WTC11 (cell line): Measurements from ENCODE around the gene LCT. TPM values are rescaled to one million over a fixed set of nuclear protein-coding genes. Genes with fewer than 3 reads are reported as not detected.

Experiments
- ATAC-seq: fragments of 200-7000 bp; cut with Tn5 transposase; 2 replicates; pipeline ENCODE4 v1.10.0; 2021; ENCODE audit warnings: mild to moderate bottlenecking, moderate library complexity
- CTCF ChIA-PET: fragments of 300-600 bp; sonication (Branson Sonifier 250); formaldehyde crosslinking; loops from one replicate; lab custom pipeline; 2021; ENCODE audit warnings: antibody characterized with exemption; lab: Charles Lee
- POLR2A ChIA-PET: fragments of 350-600 bp; sonication (Branson Sonifier 250); formaldehyde crosslinking; loops from one replicate; lab custom pipeline; 2021; ENCODE audit warnings: antibody characterized with exemption; lab: Charles Lee
- DNase-seq: peaks from one replicate; pipeline ENCODE4 v3.0.0; 2021; ENCODE audit warnings: low spot score
- H3K27ac Mint-ChIP-seq: 2 replicates; pipeline ENCODE4 v1.8.0; 2021; ENCODE audit warnings: mixed read lengths
- H3K27me3 Mint-ChIP-seq: 2 replicates; pipeline ENCODE4 v1.8.0; 2021; ENCODE audit warnings: low read depth, mild to moderate bottlenecking, moderate library complexity, mixed read lengths
- H3K36me3 Mint-ChIP-seq: 2 replicates; pipeline ENCODE4 v1.8.0; 2021; ENCODE audit warnings: mixed read lengths
- H3K4me1 Mint-ChIP-seq: 2 replicates; pipeline ENCODE4 v1.8.0; 2022; ENCODE audit warnings: mixed read lengths
- H3K4me3 Mint-ChIP-seq: 2 replicates; pipeline ENCODE4 v1.8.0; 2021; ENCODE audit warnings: mild to moderate bottlenecking, moderate library complexity, mixed read lengths
- H3K9me3 Mint-ChIP-seq: 2 replicates; pipeline ENCODE4 v1.8.0; 2021; ENCODE audit warnings: mixed read lengths
- ATF6 ChIP-seq: sonication (generic); formaldehyde crosslinking; IDR thresholded peaks from 2 replicates; pipeline ENCODE4 v1.8.1; 2023; ENCODE audit warnings: mild to moderate bottlenecking, missing genetic modification reagents
- ELF4 ChIP-seq: sonication (generic); formaldehyde crosslinking; IDR thresholded peaks from 2 replicates; pipeline ENCODE4 v1.8.1; 2022; ENCODE audit warnings: low read depth, mild to moderate bottlenecking, moderate library complexity, missing genetic modification reagents
- EMX1 ChIP-seq: fragments of 250-450 bp; sonication (Bioruptor Pico); IDR thresholded peaks from 2 replicates; pipeline ENCODE4 v1.8.0; 2021; ENCODE audit warnings: mild to moderate bottlenecking
- ERG ChIP-seq: fragments of 250-450 bp; sonication (Bioruptor Pico); IDR thresholded peaks from 2 replicates; pipeline ENCODE4 v1.8.0; 2021; ENCODE audit warnings: mild to moderate bottlenecking
- ETV6 ChIP-seq: sonication (generic); formaldehyde crosslinking; IDR thresholded peaks from 2 replicates; pipeline ENCODE4 v1.8.1; 2022; ENCODE audit warnings: mild to moderate bottlenecking, missing genetic modification reagents
- FOXK1 ChIP-seq: sonication (generic); formaldehyde crosslinking; IDR thresholded peaks from 2 replicates; pipeline ENCODE4 v1.8.0; 2022; ENCODE audit warnings: mild to moderate bottlenecking, moderate library complexity, missing genetic modification reagents
- FOXP1 ChIP-seq: sonication (generic); formaldehyde crosslinking; IDR thresholded peaks from 2 replicates; pipeline ENCODE4 v1.8.0; 2022; ENCODE audit warnings: missing genetic modification reagents, mild to moderate bottlenecking, moderate library complexity, borderline replicate concordance
- HMGA2 ChIP-seq: fragments of 250-450 bp; sonication (Bioruptor Pico); IDR thresholded peaks from 2 replicates; pipeline ENCODE4 v1.4.0; 2021; ENCODE audit warnings: mild to moderate bottlenecking, moderate library complexity
- JAZF1 ChIP-seq: fragments of 250-450 bp; sonication (Bioruptor Pico); IDR thresholded peaks from 2 replicates; pipeline ENCODE4 v1.9.0; 2021; ENCODE audit warnings: moderate library complexity, mild to moderate bottlenecking, inconsistent platforms
- MXD4 ChIP-seq: fragments of 250-450 bp; sonication (Bioruptor Pico); IDR thresholded peaks from 2 replicates; pipeline ENCODE4 v1.8.0; 2021; ENCODE audit warnings: mild to moderate bottlenecking, moderate library complexity, borderline replicate concordance
- NFATC4 ChIP-seq: fragments of 250-450 bp; sonication (Bioruptor Pico); IDR thresholded peaks from 2 replicates; pipeline ENCODE4 v1.9.0; 2021; ENCODE audit warnings: mild to moderate bottlenecking
- NFE2L1 ChIP-seq: sonication (generic); formaldehyde crosslinking; IDR thresholded peaks from 2 replicates; pipeline ENCODE4 v1.8.1; 2023; ENCODE audit warnings: missing genetic modification reagents
- NFYB ChIP-seq: sonication (generic); formaldehyde crosslinking; conservative IDR thresholded peaks from 2 replicates; pipeline ENCODE4 v1.8.0; 2022; ENCODE audit warnings: low read depth, missing genetic modification reagents
- NR2C2 ChIP-seq: sonication (generic); formaldehyde crosslinking; IDR thresholded peaks from 2 replicates; pipeline ENCODE4 v1.8.0; 2022; ENCODE audit warnings: mild to moderate bottlenecking, missing genetic modification reagents
- TP53 ChIP-seq: sonication (generic); formaldehyde crosslinking; IDR thresholded peaks from 2 replicates; pipeline ENCODE4 v1.8.1; 2023; ENCODE audit warnings: mild to moderate bottlenecking, missing genetic modification reagents
- USF2 ChIP-seq: sonication (generic); formaldehyde crosslinking; IDR thresholded peaks from 2 replicates; pipeline ENCODE4 v1.8.1; 2023; ENCODE audit warnings: mild to moderate bottlenecking, missing genetic modification reagents, moderate library complexity
- ZMAT4 ChIP-seq: fragments of 250-450 bp; sonication (Bioruptor Pico); IDR thresholded peaks from 2 replicates; pipeline ENCODE4 v1.9.0; 2021; ENCODE audit warnings: mild to moderate bottlenecking
- ZNF219 ChIP-seq: sonication (generic); formaldehyde crosslinking; IDR thresholded peaks from 2 replicates; pipeline ENCODE4 v1.8.0; 2023; ENCODE audit warnings: missing genetic modification reagents, mild to moderate bottlenecking, borderline replicate concordance
- ZNF281 ChIP-seq: sonication (generic); formaldehyde crosslinking; IDR thresholded peaks from 2 replicates; pipeline ENCODE4 v1.8.0; 2023; ENCODE audit warnings: mild to moderate bottlenecking, missing genetic modification reagents
- total RNA-seq: library from RNA; stranded (reverse); gene quantifications from 3 replicates; pipeline ENCODE4 v1.2.3, GENCODE V29; 2021
- TF ChIP-seq, protein P1 (sequence below): sonication (generic); formaldehyde crosslinking; IDR thresholded peaks from 2 replicates; pipeline ENCODE4 v1.8.1; 2023; ENCODE audit warnings: mild to moderate bottlenecking, moderate library complexity, missing genetic modification reagents

The LCT gene
- total RNA-seq, 1 experiment from 2014 or later = 0.02 TPM

GRCh38 chr2:135803278-135803677 lies 33.7 kb downstream of the LCT start:
- ATAC-seq = no peak
- CTCF ChIA-PET = no interaction called here

DNA sequence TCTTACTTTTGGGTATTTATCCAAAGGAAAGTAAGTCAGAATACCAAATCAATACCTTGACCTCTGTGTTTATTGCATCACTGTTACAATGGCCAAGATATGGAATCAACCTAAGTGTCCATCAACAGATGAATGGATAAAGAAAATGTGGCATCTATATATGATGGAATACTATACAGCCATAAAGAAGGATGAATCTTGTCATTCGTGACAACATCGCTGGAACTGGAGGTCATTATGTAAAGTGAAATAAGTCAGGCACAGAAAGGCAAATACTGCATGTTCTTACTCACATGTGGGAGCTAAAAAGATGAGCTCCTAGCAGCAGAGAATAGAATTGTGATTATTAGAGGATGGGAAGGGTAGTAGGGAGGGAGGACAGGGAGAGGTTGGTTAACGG lies 34.6 kb downstream of the LCT start:
- Mint-ChIP-seq H3K27ac (no peak overlapping the region), H3K27me3 (no peaks in the 10 kb centered on the region)
- POLR2A ChIA-PET = no interaction called here
- no peak for TF ChIP-seq NR2C2
- no peak for TF ChIP-seq ATF6 (CRISPR knock-in tag)
- TF ChIP-seq, all 79 proteins: peak for 0
- DNase-seq = no peak
- CTCF ChIA-PET = no interaction called here
- Mint-ChIP-seq H3K4me3 (no peak overlapping the region), H3K9me3 (peaks cover 31% of the 10 kb centered on the region), H3K4me1 (peaks cover 7% of the 10 kb centered on the region; the same call in 1 of the 2 replicates), H3K36me3 (peaks cover 25% of the 10 kb centered on the region)
- no peak for ATAC-seq

More at GRCh38 chr2:135803278-135803677, 33.7 kb downstream of the LCT start:
- H3K36me3 Mint-ChIP-seq = peaks cover 25% of the 10 kb centered on the region
- no peak for DNase-seq
- no peaks in the 10 kb centered on the region for H3K27me3 Mint-ChIP-seq
- no peaks in the 10 kb centered on the region for H3K4me1 Mint-ChIP-seq
- H3K4me3 Mint-ChIP-seq = no peak overlapping the region
- no peak overlapping the region for H3K27ac Mint-ChIP-seq
- POLR2A ChIA-PET = no interaction called here
- H3K9me3 Mint-ChIP-seq = peaks cover 31% of the 10 kb centered on the region
- TF ChIP-seq ELF4 (CRISPR knock-in tag) (no peak), ZNF219 (CRISPR knock-in tag) (no peak), ETV6 (CRISPR knock-in tag) (no peak), ZNF281 (CRISPR knock-in tag) (no peak), MXD4 (no peak), JAZF1 (CRISPR knock-in tag) (no peak), NFATC4 (CRISPR knock-in tag) (no peak), ERG (CRISPR knock-in tag) (no peak), EMX1 (CRISPR knock-in tag) (no peak), FOXP1 (CRISPR knock-in tag) (no peak), TP53 (no peak), ZMAT4 (no peak), HMGA2 (CRISPR knock-in tag) (no peak), NFYB (CRISPR knock-in tag) (no peak), FOXK1 (CRISPR knock-in tag) (no peak), NFE2L1 (CRISPR knock-in tag) (no peak), USF2 (CRISPR knock-in tag) (no peak)
- TF ChIP-seq, protein P1, sequence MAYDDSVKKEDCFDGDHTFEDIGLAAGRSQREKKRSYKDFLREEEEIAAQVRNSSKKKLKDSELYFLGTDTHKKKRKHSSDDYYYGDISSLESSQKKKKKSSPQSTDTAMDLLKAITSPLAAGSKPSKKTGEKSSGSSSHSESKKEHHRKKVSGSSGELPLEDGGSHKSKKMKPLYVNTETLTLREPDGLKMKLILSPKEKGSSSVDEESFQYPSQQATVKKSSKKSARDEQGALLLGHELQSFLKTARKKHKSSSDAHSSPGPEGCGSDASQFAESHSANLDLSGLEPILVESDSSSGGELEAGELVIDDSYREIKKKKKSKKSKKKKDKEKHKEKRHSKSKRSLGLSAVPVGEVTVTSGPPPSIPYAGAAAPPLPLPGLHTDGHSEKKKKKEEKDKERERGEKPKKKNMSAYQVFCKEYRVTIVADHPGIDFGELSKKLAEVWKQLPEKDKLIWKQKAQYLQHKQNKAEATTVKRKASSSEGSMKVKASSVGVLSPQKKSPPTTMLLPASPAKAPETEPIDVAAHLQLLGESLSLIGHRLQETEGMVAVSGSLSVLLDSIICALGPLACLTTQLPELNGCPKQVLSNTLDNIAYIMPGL (CRISPR knock-in tag) = no peak
